ENCODE results near the gene SLX1A. TPM values are rescaled to one million over a fixed set of nuclear protein-coding genes. Genes with fewer than 3 reads are reported as not detected.
"Not testable (repeated sequence)": the region's sequence is repeated elsewhere in the genome, so short reads cannot be mapped to it uniquely, and the experiment has no call there.

SLX1A gene
- total and polyA plus RNA-seq, 3 donors from 2014 or later = 10.4 to 44.8 (median 42.4) TPM

- no peaks in the 10 kb centered on the region for H3K36me3 ChIP-seq (ENCODE audit: low read depth, missing control alignments)
- peak; percentile 61 for DNase-seq
- no peak overlapping the region for H3K4me3 ChIP-seq
- no peaks in the 10 kb centered on the region for H3K9me3 ChIP-seq
- intact Hi-C loops (cut with DNase I; ENCODE audit: low total_unique reads) = no loop called here
- WGBS, 2 donors = 75 to 79% methylated on average over 22 to 36 of the region's 36 CpGs
- no peaks in the 10 kb centered on the region for H3K4me1 ChIP-seq
- no peaks in the 10 kb centered on the region for H3K27me3 ChIP-seq
- TF ChIP-seq POLR2A (IDR thresholded peaks at IDR 0.05) (no peak), CTCF (IDR thresholded peaks at IDR 0.05) (peak in 2 of 3 experiments; percentile 15 to 47)
- no peak overlapping the region for H3K27ac ChIP-seq
Measured at GRCh38 chr16:30186782-30187555, 6.7 kb upstream of the SLX1A start.

GRCh38 chr16:30187556-30187865 lies 6.2 kb upstream of the SLX1A start:
- no peak overlapping the region for H3K4me3 ChIP-seq
- intact Hi-C loops (cut with DNase I; ENCODE audit: low total_unique reads) = no loop called here
- TF ChIP-seq POLR2A (IDR thresholded peaks at IDR 0.05) = no peak
- no peak for TF ChIP-seq CTCF (IDR thresholded peaks at IDR 0.05)
- WGBS, 2 donors = 45 to 80% methylated on average over 2 to 9 of the region's 9 CpGs
- H3K27ac ChIP-seq = no peak overlapping the region
- H3K4me1 ChIP-seq = no peaks in the 10 kb centered on the region
- no peaks in the 10 kb centered on the region for H3K27me3 ChIP-seq
- H3K36me3 ChIP-seq (ENCODE audit: low read depth, missing control alignments) = no peaks in the 10 kb centered on the region
- no peaks in the 10 kb centered on the region for H3K9me3 ChIP-seq
- no peak for DNase-seq

- Histone ChIP-seq H3K27me3 (no peaks in the 10 kb centered on the region), H3K36me3 (ENCODE audit: low read depth, missing control alignments) (no peaks in the 10 kb centered on the region), H3K9me3 (no peaks in the 10 kb centered on the region), H3K4me3 (no peak overlapping the region), H3K27ac (no peak overlapping the region), H3K4me1 (no peaks in the 10 kb centered on the region)
- DNase-seq = no peak
- WGBS, 2 donors = 91 to 92% methylated on average over 9 to 22 of the region's 23 CpGs
- intact Hi-C loops (cut with DNase I; ENCODE audit: low total_unique reads) = no loop called here
- TF ChIP-seq CTCF (IDR thresholded peaks at IDR 0.05) (no peak), POLR2A (IDR thresholded peaks at IDR 0.05) (no peak)
Measured at GRCh38 chr16:30187971-30188561, 5.6 kb upstream of the SLX1A start.

- H3K4me1 ChIP-seq; H3K27me3 ChIP-seq; H3K27ac ChIP-seq; H3K36me3 ChIP-seq (ENCODE audit: low read depth, missing control alignments); DNase-seq; H3K9me3 ChIP-seq; H3K4me3 ChIP-seq; intact Hi-C loops (cut with DNase I; ENCODE audit: low total_unique reads): not testable (repeated sequence)
- 100% methylated on average over 3 of the region's 12 CpGs; no CpG with 5 or more reads in 1 of the 2 donors for WGBS, 2 donors
Measured at GRCh38 chr16:30191158-30191557, 2.5 kb upstream of the SLX1A start.

GRCh38 chr16:30193098-30193497 lies 577 bp upstream of the SLX1A start:
- H3K27ac ChIP-seq; H3K9me3 ChIP-seq; DNase-seq; H3K4me3 ChIP-seq; H3K36me3 ChIP-seq (ENCODE audit: low read depth, missing control alignments); intact Hi-C loops (cut with DNase I; ENCODE audit: low total_unique reads); H3K27me3 ChIP-seq; H3K4me1 ChIP-seq: not testable (repeated sequence)
- WGBS, 2 donors = no CpG with 5 or more reads among the region's 21 CpGs

GRCh38 chr16:30194172-30194925 lies 674 bp downstream of the SLX1A start:
- WGBS, 2 donors = 4 to 11% methylated on average over 17 to 20 of the region's 60 CpGs
- H3K27ac ChIP-seq, H3K4me1 ChIP-seq: not testable (repeated sequence)

GRCh38 chr16:30197001-30197400 lies 3.3 kb downstream of the SLX1A start:
- H3K36me3 ChIP-seq (ENCODE audit: low read depth, missing control alignments); intact Hi-C loops (cut with DNase I; ENCODE audit: low total_unique reads); DNase-seq; H3K9me3 ChIP-seq; H3K27ac ChIP-seq; H3K4me1 ChIP-seq; H3K4me3 ChIP-seq; H3K27me3 ChIP-seq: not testable (repeated sequence)
- no CpG with 5 or more reads among the region's 2 CpGs for WGBS, 2 donors

More at GRCh38 chr16:30194172-30194925, 674 bp downstream of the SLX1A start:
- H3K4me3 ChIP-seq; intact Hi-C loops (cut with DNase I; ENCODE audit: low total_unique reads); H3K36me3 ChIP-seq (ENCODE audit: low read depth, missing control alignments); H3K9me3 ChIP-seq; H3K27me3 ChIP-seq: not testable (repeated sequence)
- peak; percentile 9 for DNase-seq

GRCh38 chr16:30199049-30199448 lies 5.4 kb downstream of the SLX1A start, which contains the start of gene SULT1A3:
Gene SULT1A3, plus strand, starts transcription at chr16:30199255. Its CDS starts 1,474 bp downstream, at chr16:30200729.
- intact Hi-C loops (cut with DNase I; ENCODE audit: low total_unique reads); H3K4me1 ChIP-seq; DNase-seq; H3K9me3 ChIP-seq; H3K27ac ChIP-seq; H3K4me3 ChIP-seq; H3K36me3 ChIP-seq (ENCODE audit: low read depth, missing control alignments); H3K27me3 ChIP-seq: not testable (repeated sequence)
- no CpG with 5 or more reads among the region's 3 CpGs for WGBS, 2 donors
